K562 (cell line): ENCODE results near the gene TMEM217. TPM values are rescaled to one million over a fixed set of nuclear protein-coding genes. Genes with fewer than 3 reads are reported as not detected.
A peak's percentile ranks its signal among the peaks of the same experiment; 100 is the strongest.

Experiments used
- ATAC-seq: fragments of 200-7000 bp; cut with Tn5 transposase; 3 replicates; pipeline ENCODE4 v1.9.1; 2020; ENCODE audit warnings: moderate library complexity
- BruUV-seq: library from RNA; stranded (reverse); fragments of 400-500 nt; replicated peaks from 2 replicates; lab custom pipeline; 2021; lab: Mats Ljungman, UMichigan
- CTCF ChIA-PET: fragments of 300-600 bp; formaldehyde crosslinking; extraction: SDS; loops from one replicate; lab custom pipeline; 2021; ENCODE audit warnings: low intra/inter-chr PET ratio; lab: Yijun Ruan, JAX
- POLR2A ChIA-PET: fragments of 300-600, 350-650 bp; sonication (Branson Sonifier 250); formaldehyde crosslinking; extraction: SDS; loops from one replicate; lab custom pipeline; 2021; ENCODE audit warnings: antibody characterized with exemption, inconsistent platforms; lab: Yijun Ruan, JAX
- DNase-seq, 4 experiments: peaks; one replicate each; pipeline versions ENCODE4 v3.0.0 to v3.0.0-alpha.2; 2011 to 2018; ENCODE audit warnings: low spot score in 3 of 4, mixed read lengths in 3 of 4; ENCODE audit errors: extremely low read depth in 1 of 4
- FAIRE-seq: peaks from 2 replicates; lab custom pipeline; 2011; peaks lifted over from hg19 to GRCh38; lab: Jason Lieb, UNC
- H2AFZ ChIP-seq: 2 replicates; pipeline ENCODE4 v1.6.0; 2011; ENCODE audit warnings: low read depth, low read length, control low read depth, inconsistent platforms
- H3K27ac ChIP-seq: fragments of 200-600 bp; 3 replicates; pipeline ENCODE4 v1.8.0; 2011; ENCODE audit warnings: low read depth, mild to moderate bottlenecking, control low read depth, inconsistent platforms, low read length, moderate library complexity, mixed read lengths; ENCODE audit errors: extremely low read depth
- H3K27me3 ChIP-seq, 2 experiments: fragments of 300-600 bp in 1 of 2; 2 replicates in 1 of 2; 3 replicates in 1 of 2; pipeline versions ENCODE4 v1.6.0 to v1.8.0; 2011; ENCODE audit warnings: inconsistent platforms in 2 of 2, low read length in 2 of 2, mild to moderate bottlenecking in 1 of 2, mixed read lengths in 1 of 2, moderate library complexity in 1 of 2; ENCODE audit not compliant: control insufficient read depth in 2 of 2, insufficient read depth in 2 of 2
- H3K36me3 ChIP-seq: fragments of 300-600 bp; 3 replicates; pipeline ENCODE4 v1.8.0; 2011; ENCODE audit warnings: mild to moderate bottlenecking, low read length, inconsistent platforms; ENCODE audit not compliant: control insufficient read depth, insufficient read depth
- H3K4me1 ChIP-seq, 2 experiments: fragments of 200-600 bp in 1 of 2; replicated peaks in 1 of 2; 2 replicates in 1 of 2; 3 replicates in 1 of 2; pipeline versions ENCODE4 v1.5.1 to v1.8.0; 2011; ENCODE audit warnings: inconsistent platforms in 2 of 2, low read length in 2 of 2, mild to moderate bottlenecking in 1 of 2, mixed read lengths in 1 of 2, moderate library complexity in 1 of 2; ENCODE audit not compliant: control insufficient read depth in 2 of 2, insufficient read depth in 2 of 2
- H3K4me2 ChIP-seq: 2 replicates; pipeline ENCODE4 v1.6.1; 2011; ENCODE audit warnings: low read length, control low read depth, inconsistent platforms, mixed read lengths; ENCODE audit not compliant: insufficient read depth
- H3K4me3 ChIP-seq: fragments of 200-600 bp; sonication (generic), shearing (Covaris generic); 2 replicates; pipeline ENCODE4 v1.5.1; 2016; ENCODE audit warnings: control low read depth, inconsistent platforms
- H3K79me2 ChIP-seq: fragments of 200-600 bp; 3 replicates; pipeline ENCODE4 v1.8.0; 2011; ENCODE audit warnings: low read length, inconsistent platforms; ENCODE audit not compliant: control insufficient read depth, insufficient read depth
- H3K9ac ChIP-seq, 2 experiments: 2 replicates each; pipeline versions ENCODE4 v1.6.0 to v1.6.1; 2011; ENCODE audit warnings: low read depth in 2 of 2, low read length in 2 of 2, control low read depth in 1 of 2, inconsistent platforms in 1 of 2, mild to moderate bottlenecking in 1 of 2, mixed read lengths in 1 of 2; ENCODE audit not compliant: insufficient read depth in 1 of 2
- H3K9me1 ChIP-seq: one replicate; pipeline ENCODE4 v1.6.0; 2011; ENCODE audit warnings: inconsistent platforms, mild to moderate bottlenecking, low read length, moderate library complexity; ENCODE audit not compliant: control insufficient read depth, insufficient read depth
- H3K9me3 ChIP-seq: replicated peaks from 2 replicates; pipeline ENCODE4 v1.5.1; 2011; ENCODE audit warnings: low read depth, low read length, inconsistent platforms; ENCODE audit not compliant: control insufficient read depth, insufficient read depth
- H4K20me1 ChIP-seq: replicated peaks from 2 replicates; pipeline ENCODE4 v1.6.1; 2011; ENCODE audit warnings: low read length, inconsistent platforms, mixed read lengths; ENCODE audit not compliant: control insufficient read depth, insufficient read depth
- ATF7 ChIP-seq: fragments of 450-650 bp; IDR thresholded peaks from 2 replicates; pipeline ENCODE4 v1.7.1; 2014; ENCODE audit warnings: mild to moderate bottlenecking, moderate library complexity
- BRD9 ChIP-seq: fragments of 450-650 bp; IDR thresholded peaks from 2 replicates; pipeline ENCODE4 v1.6.1; 2018; ENCODE audit warnings: low read depth; ENCODE audit not compliant: partially characterized antibody
- EP400 ChIP-seq: fragments of 450-650 bp; IDR thresholded peaks from 2 replicates; pipeline ENCODE4 v1.6.1; 2017; ENCODE audit warnings: antibody characterized with exemption, mild to moderate bottlenecking, moderate library complexity
- HINFP ChIP-seq: fragments of 450-650 bp; conservative IDR thresholded peaks from 2 replicates; pipeline ENCODE4 v1.6.1; 2016; ENCODE audit warnings: missing genetic modification characterization, low read depth, mild to moderate bottlenecking, control low read depth, missing compliant biosample characterization
- HSF4 ChIP-seq: fragments of 250-450 bp; sonication (Bioruptor Pico); IDR thresholded peaks from 2 replicates; pipeline ENCODE4 v2.1.2; 2022; ENCODE audit warnings: mild to moderate bottlenecking, moderate library complexity, borderline replicate concordance
- JUNB ChIP-seq: fragments of 450-650 bp; formaldehyde crosslinking; conservative IDR thresholded peaks from 2 replicates; pipeline ENCODE4 v1.4.0; 2020; ENCODE audit warnings: mild to moderate bottlenecking
- MCM2 ChIP-seq: fragments of 450-650 bp; IDR thresholded peaks from 2 replicates; pipeline ENCODE4 v1.6.1; 2017; ENCODE audit warnings: low read depth, mild to moderate bottlenecking
- MNT ChIP-seq, 2 experiments: fragments of 450-650 bp; conservative IDR thresholded peaks; 2 replicates each; pipeline ENCODE4 v1.6.1; 2017; ENCODE audit warnings: mild to moderate bottlenecking in 2 of 2, moderate library complexity in 2 of 2
- NCOA1 ChIP-seq: fragments of 450-650 bp; IDR thresholded peaks from 2 replicates; pipeline ENCODE4 v1.6.1; 2016; ENCODE audit warnings: low read depth
- TCF15 ChIP-seq: fragments of 250-450 bp; sonication (Bioruptor Pico); IDR thresholded peaks from 2 replicates; pipeline ENCODE4 v1.8.0; 2022; ENCODE audit warnings: moderate library complexity, mild to moderate bottlenecking, inconsistent platforms
- ZFX ChIP-seq: sonication (generic); formaldehyde crosslinking; IDR thresholded peaks from 2 replicates; pipeline ENCODE4 v1.8.0; 2022; ENCODE audit warnings: mild to moderate bottlenecking, missing genetic modification reagents, moderate library complexity
- ZNF609 ChIP-seq: sonication (generic); formaldehyde crosslinking; IDR thresholded peaks from 2 replicates; pipeline ENCODE4 v1.8.1; 2023; ENCODE audit warnings: missing genetic modification reagents, mild to moderate bottlenecking, borderline replicate concordance
- WGBS: fragments of 100-300 bp; shearing (Covaris generic); methylation state at CpG from one replicate; pipeline ENCODE4 v1.1.6; 2016; ENCODE audit warnings: low coverage, mixed read lengths; ENCODE audit not compliant: insufficient coverage; ENCODE audit errors: missing lambda C conversion rate; 5-methylcytosine and 5-hydroxymethylcytosine counted together
- in situ Hi-C: fragments of 300-500 bp; cut with MboI; formaldehyde crosslinking; loops from 4 replicates; pipeline ENCODE4 v1.15.0; 2018; ENCODE audit warnings: inconsistent platforms, mixed read lengths
- intact Hi-C: fragments of 100-400 bp; cut with micrococcal nuclease; formaldehyde crosslinking; loops from 2 replicates; pipeline ENCODE4 v1.14.2; 2022
- polyA plus RNA-seq, 8 experiments: library from polyadenylated mRNA; depleted of rRNA in 4 of 8; stranded (reverse) in 5 of 8; unstranded in 3 of 8; fragments of >200 nt; fragmentation: Nextera tagmentation in 2 of 8; fragmentation: Illumina TruSeq in 1 of 8; extraction: Ambion mirVana in 2 of 8; extraction: Trizol in 1 of 8; gene quantifications; 2 replicates each; pipeline versions ENCODE4 v1.2.1 to v1.2.3, GENCODE V29; 2011 to 2014; ENCODE audit warnings: inconsistent platforms in 1 of 8, missing spikeins in 1 of 8
- total RNA-seq, 7 experiments: library from RNA; depleted of rRNA in 6 of 7; stranded (reverse); fragments of >200 nt in 6 of 7; fragmentation: Illumina TruSeq in 2 of 7; extraction: Trizol in 2 of 7; gene quantifications; 2 replicates each; pipeline versions ENCODE4 v1.2.1 to v1.2.3, GENCODE V29; 2011 to 2021; ENCODE audit warnings: low replicate concordance in 1 of 7

The TMEM217 gene
- total and polyA plus RNA-seq, 9 of the 15 experiments (the other 6 are each of a cell fraction or from before 2014, with no cell fraction given) = 1.3 to 8.0 (median 1.9) TPM

- intact Hi-C loops = loop anchor here (2.0 kb wide), 1 partner anchor 344 kb away; no protein-coding TSS in a partner anchor
- FAIRE-seq (peak; percentile 89), ATAC-seq (peak; percentile 91), DNase-seq (peak; percentile 59 to 87 (median 76))
- WGBS = 2% methylated on average over 5 of the region's 5 CpGs
- ChIA-PET POLR2A (interaction anchor here (0.8 to 1.7 kb wide), 6 partner anchors 10 to 241 kb away, joined by 3 to 10 read pairs (median 3); no protein-coding TSS in a partner anchor), CTCF (no interaction called here)
- Histone ChIP-seq H3K9me3 (0 out of 2 replicates have a peak, but pooled peaks cover 3% of the 10 kb centered on the region), H3K9ac (peak overlapping the region; percentile 40 to 69; a peak in 3 of 4 replicates), H3K9me1 (no peaks in the 10 kb centered on the region), H3K4me2 (peak overlapping the region; percentile 83), H3K4me1 (peaks cover 6 to 24% of the 10 kb centered on the region in 2 experiments), H3K4me3 (peak overlapping the region; percentile 14; the same call in 1 of the 2 replicates), H3K36me3 (no peaks in the 10 kb centered on the region), H4K20me1 (no peaks in the 10 kb centered on the region), H3K79me2 (no peaks in the 10 kb centered on the region), H3K27me3 (no peaks in the 10 kb centered on the region), H3K27ac (peak overlapping the region; percentile 77), H2AFZ (peak overlapping the region; percentile 91)
- in situ Hi-C loops = no loop called here
- BruUV-seq = no TSS peak
- no peak for TF ChIP-seq JUNB (CRISPR knock-in tag)
- TF ChIP-seq TCF15 (CRISPR knock-in tag) = no peak
- TF ChIP-seq MNT (conservative IDR thresholded peaks at IDR 0.05) = peak in 1 of 2 experiments; percentile 73; a peak in 2 of 4 replicates
- TF ChIP-seq NCOA1 = peak; percentile 75
- no peak for TF ChIP-seq ZNF609 (CRISPR knock-in tag)
- TF ChIP-seq BRD9 = peak; percentile 65
- TF ChIP-seq HINFP = no peak
- TF ChIP-seq HSF4 (CRISPR knock-in tag) = no peak
- no peak for TF ChIP-seq ZFX
- TF ChIP-seq ATF7 = peak; percentile 54; the same call in 1 of the 2 replicates
- TF ChIP-seq EP400 = peak; percentile 58; the same call in 1 of the 2 replicates
- no peak for TF ChIP-seq MCM2
These were observed 25.4 kb downstream of the TMEM217 start for GRCh38 chr6:37232430-37233017.
